ENCODE data around the gene ILF3. TPM values are rescaled to one million over a fixed set of nuclear protein-coding genes. Genes with fewer than 3 reads are reported as not detected.
"Not testable (repeated sequence)": the region's sequence is repeated elsewhere in the genome, so short reads cannot be mapped to it uniquely, and the experiment has no call there.

ILF3 gene
- total and polyA plus RNA-seq, 2 experiments from 2014 or later: 191 to 224 TPM

GRCh38 chr19:10660346-10660745 is 6.2 kb downstream of the ILF3 start:
- Histone ChIP-seq H3K4me1 (ENCODE audit: low read depth) (peaks cover 19% of the 10 kb centered on the region), H3K27me3 (no peaks in the 10 kb centered on the region), H3K27ac (peak overlapping the region; percentile 23), H3K4me3 (no peak overlapping the region), H3K36me3 (peaks cover 3% of the 10 kb centered on the region), H3K9me3 (ENCODE audit: low read depth) (no peaks in the 10 kb centered on the region)
- DNase-seq (ENCODE audit: low read depth in 1 of 2, low spot score in 1 of 2): no peak
- no peak for TF ChIP-seq CTCF (IDR thresholded peaks at IDR 0.05; ENCODE audit: low read depth, low read length)

- TF ChIP-seq CTCF (IDR thresholded peaks at IDR 0.05; ENCODE audit: low read depth, low read length): no peak
- Histone ChIP-seq H3K4me1 (ENCODE audit: low read depth) (peaks cover 7% of the 10 kb centered on the region), H3K9me3 (ENCODE audit: low read depth) (no peaks in the 10 kb centered on the region), H3K4me3 (no peak overlapping the region), H3K27ac (peak overlapping the region; percentile 6), H3K36me3 (peaks cover 3% of the 10 kb centered on the region), H3K27me3 (no peaks in the 10 kb centered on the region)
- no peak for DNase-seq (ENCODE audit: low read depth in 1 of 2, low spot score in 1 of 2)
Observed at GRCh38 chr19:10661946-10662345, 7.8 kb downstream of the ILF3 start.

GRCh38 chr19:10662384-10663251 is 8.5 kb downstream of the ILF3 start:
- no peak overlapping the region for H3K4me3 ChIP-seq
- peaks cover 7% of the 10 kb centered on the region for H3K4me1 ChIP-seq (ENCODE audit: low read depth)
- peaks cover 6% of the 10 kb centered on the region for H3K36me3 ChIP-seq
- no peaks in the 10 kb centered on the region for H3K9me3 ChIP-seq (ENCODE audit: low read depth)
- TF ChIP-seq CTCF (IDR thresholded peaks at IDR 0.05; ENCODE audit: low read depth, low read length): no peak
- peak overlapping the region; percentile 6 for H3K27ac ChIP-seq
- no peaks in the 10 kb centered on the region for H3K27me3 ChIP-seq
- DNase-seq (ENCODE audit: low read depth in 1 of 2, low spot score in 1 of 2): peak in 1 of 2 donors; percentile 59

- H3K36me3 ChIP-seq; DNase-seq (ENCODE audit: low read depth in 1 of 2, low spot score in 1 of 2); H3K27me3 ChIP-seq; H3K4me3 ChIP-seq; H3K9me3 ChIP-seq (ENCODE audit: low read depth); H3K4me1 ChIP-seq (ENCODE audit: low read depth); H3K27ac ChIP-seq: not testable (repeated sequence)
Observed at GRCh38 chr19:10663252-10663563, 9.1 kb downstream of the ILF3 start.

GRCh38 chr19:10667867-10668266 is 13.7 kb downstream of the ILF3 start:
- no peaks in the 10 kb centered on the region for H3K9me3 ChIP-seq (ENCODE audit: low read depth)
- H3K27ac ChIP-seq: no peak overlapping the region
- TF ChIP-seq CTCF (IDR thresholded peaks at IDR 0.05; ENCODE audit: low read depth, low read length): no peak
- no peak overlapping the region for H3K4me3 ChIP-seq
- peaks cover 17% of the 10 kb centered on the region for H3K36me3 ChIP-seq
- no peak for DNase-seq (ENCODE audit: low read depth in 1 of 2, low spot score in 1 of 2)
- no peaks in the 10 kb centered on the region for H3K27me3 ChIP-seq
- H3K4me1 ChIP-seq (ENCODE audit: low read depth): no peaks in the 10 kb centered on the region

GRCh38 chr19:10669246-10669645 is 15.1 kb downstream of the ILF3 start:
- Histone ChIP-seq H3K27ac (peak overlapping the region; percentile 38), H3K9me3 (ENCODE audit: low read depth) (no peaks in the 10 kb centered on the region), H3K36me3 (peaks cover 28% of the 10 kb centered on the region), H3K27me3 (no peaks in the 10 kb centered on the region), H3K4me3 (no peak overlapping the region), H3K4me1 (ENCODE audit: low read depth) (no peaks in the 10 kb centered on the region)
- DNase-seq (ENCODE audit: low read depth in 1 of 2, low spot score in 1 of 2): no peak
- TF ChIP-seq CTCF (IDR thresholded peaks at IDR 0.05; ENCODE audit: low read depth, low read length): no peak

Measured in cardiac muscle cell (in vitro differentiated cells and primary cell).